ENCODE data around the gene DNMBP. TPM values are rescaled to one million over a fixed set of nuclear protein-coding genes. Genes with fewer than 3 reads are reported as not detected.
"Not testable (repeated sequence)": the region's sequence is repeated elsewhere in the genome, so short reads cannot be mapped to it uniquely, and the experiment has no call there.

Gene DNMBP
- total RNA-seq, 1 donor from 2014 or later: 5.7 TPM

DNA sequence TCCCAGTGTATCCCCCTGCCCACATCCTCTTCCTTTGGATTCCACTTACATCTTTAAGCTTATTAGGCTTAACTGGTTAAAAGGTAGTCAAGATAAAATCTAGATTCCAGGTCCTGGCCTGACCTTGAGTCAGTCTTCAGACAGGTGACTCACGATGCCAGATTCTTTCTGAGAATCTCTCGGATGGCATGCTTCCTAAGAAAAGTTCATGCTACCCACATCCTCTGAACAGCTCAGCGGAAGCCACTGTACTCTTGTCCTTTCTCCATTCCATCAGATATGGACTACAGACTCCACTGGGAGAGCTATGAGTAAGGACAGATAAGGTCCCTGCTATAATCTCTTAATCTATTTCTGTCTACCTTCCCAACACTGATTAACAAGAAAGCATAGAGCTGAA is 43.4 kb downstream of the DNMBP start:
- ATAC-seq (ENCODE audit: poor library complexity) (no peak), DNase-seq (no peak)
- intact Hi-C loops (cut with DNase I): no loop called here

DNA sequence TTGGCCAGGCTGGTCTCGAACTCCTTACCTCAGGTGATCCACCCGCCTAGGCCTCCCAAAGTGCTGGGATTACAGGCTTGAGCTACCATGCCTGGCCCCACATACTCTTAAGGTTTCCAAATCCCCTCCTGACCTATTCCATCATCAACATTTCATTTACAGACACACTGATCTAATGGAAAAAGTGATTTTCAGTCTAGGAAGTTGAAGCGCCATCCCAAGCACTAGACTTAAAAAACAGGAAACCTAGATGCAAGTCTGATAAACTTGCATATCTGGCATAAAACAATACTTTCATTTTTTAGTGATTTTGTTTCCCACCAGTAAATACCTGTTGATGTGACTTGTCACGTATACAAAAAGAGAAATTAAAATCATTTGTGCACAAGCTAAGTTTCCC is 44.0 kb downstream of the DNMBP start:
- ATAC-seq (ENCODE audit: poor library complexity): no peak
- DNase-seq: no peak
- intact Hi-C loops (cut with DNase I): no loop called here

- intact Hi-C loops (cut with DNase I): no loop called here
- no peak for DNase-seq
- no peak for ATAC-seq (ENCODE audit: poor library complexity)
These were observed 45.0 kb downstream of the DNMBP start for GRCh38 chr10:99964791-99965190.

DNA sequence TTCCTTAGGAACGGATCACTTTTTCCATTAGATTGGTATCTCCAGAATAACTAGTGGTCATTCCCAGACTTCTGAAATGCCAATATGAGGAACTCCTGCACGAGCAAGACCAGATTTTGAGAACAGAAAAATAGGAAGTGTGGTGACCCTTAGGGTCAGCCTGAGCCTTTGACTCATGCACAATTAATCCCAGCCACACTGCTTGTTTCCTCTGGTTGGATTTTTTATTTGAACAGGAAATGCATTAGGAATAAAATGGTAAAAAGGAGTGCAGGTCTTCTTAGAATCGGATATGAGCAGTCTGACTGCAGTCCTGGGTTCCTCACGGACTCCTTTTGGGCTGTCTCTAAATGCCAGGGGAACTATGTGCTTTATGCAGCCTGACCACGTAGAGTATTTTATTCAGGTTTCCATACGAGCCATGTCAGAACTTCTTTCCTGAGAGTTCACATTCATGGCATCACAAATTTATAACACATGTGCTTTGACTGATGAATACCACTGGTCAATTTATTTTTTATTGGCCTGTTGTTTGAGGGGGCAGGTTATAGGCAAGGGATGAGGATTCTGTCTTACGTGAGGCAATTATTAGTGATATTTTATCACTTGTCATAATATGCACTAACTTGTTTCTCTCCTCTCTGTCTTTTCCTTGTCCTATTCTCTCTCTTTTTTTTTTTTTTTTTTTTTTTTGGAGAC is 46.1 kb downstream of the DNMBP start:
- intact Hi-C loops (cut with DNase I); DNase-seq: not testable (repeated sequence)
- peak; percentile 63 for ATAC-seq (ENCODE audit: poor library complexity)

DNA sequence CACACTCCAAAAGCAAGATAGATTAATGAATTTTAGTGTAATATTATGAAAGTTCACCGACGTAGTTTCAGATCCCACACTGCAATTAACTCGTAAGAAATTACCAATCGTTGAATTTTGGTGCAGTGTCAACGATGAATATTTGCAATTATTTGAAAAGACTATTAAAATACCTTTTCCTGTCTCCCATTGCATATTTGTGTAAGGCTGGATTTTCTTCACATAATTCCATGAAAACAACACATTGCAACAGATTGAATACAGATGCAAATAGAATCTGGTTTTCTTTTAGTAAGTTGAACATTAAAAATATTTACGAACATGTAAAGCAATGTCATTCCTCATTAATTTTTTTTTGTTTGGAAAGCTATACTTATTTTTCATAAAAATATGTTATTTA is 50.9 kb downstream of the DNMBP start:
- ATAC-seq (ENCODE audit: poor library complexity): no peak
- no peak for DNase-seq
- intact Hi-C loops (cut with DNase I): no loop called here

DNA sequence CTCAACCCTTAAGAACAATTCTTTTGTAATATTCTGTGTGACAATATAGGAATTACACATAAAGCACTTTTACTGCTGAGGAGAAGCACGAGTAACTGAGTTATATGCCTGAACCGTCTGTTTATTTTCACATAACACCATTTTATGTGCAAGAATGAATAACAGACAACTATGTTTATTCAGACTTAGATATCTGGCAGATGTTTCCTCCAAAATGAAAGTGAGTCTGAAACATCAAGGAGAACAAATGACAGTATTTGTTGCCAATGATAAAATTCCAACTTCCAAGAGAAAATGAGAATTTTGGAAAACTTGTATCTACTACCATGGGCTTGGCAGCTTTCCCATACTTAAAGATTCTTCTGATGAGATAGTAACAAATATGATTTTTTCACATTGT is 51.4 kb downstream of the DNMBP start:
- DNase-seq: no peak

DNA sequence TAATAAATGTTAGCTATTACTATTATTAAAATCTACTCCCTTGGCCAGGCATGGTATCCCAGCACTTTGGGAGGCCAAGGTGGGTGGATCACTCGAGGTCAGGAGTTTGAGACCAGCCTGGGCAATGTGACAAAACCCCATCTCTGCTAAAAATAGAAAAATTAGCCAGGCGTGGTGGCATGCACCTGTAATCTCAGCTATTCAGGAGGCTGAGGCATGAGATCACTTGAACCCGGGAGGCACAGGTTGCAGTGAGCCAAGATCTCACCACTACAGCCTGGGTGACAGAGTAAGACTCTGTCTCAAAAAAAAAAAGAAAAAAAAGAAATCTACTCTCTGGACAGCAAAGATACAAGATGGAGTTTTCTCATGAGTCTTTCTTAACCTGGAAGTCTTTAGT is 56.2 kb downstream of the DNMBP start:
- intact Hi-C loops (cut with DNase I); ATAC-seq (ENCODE audit: poor library complexity); DNase-seq: not testable (repeated sequence)

More for the DNA sequence above, 51.4 kb downstream of the DNMBP start:
- ATAC-seq (ENCODE audit: poor library complexity): no peak
- intact Hi-C loops (cut with DNase I): no loop called here

- intact Hi-C loops (cut with DNase I): no loop called here
- no peak for DNase-seq
- ATAC-seq (ENCODE audit: poor library complexity): no peak
These were observed 56.9 kb downstream of the DNMBP start for GRCh38 chr10:99952799-99953198.

GRCh38 chr10:99946051-99946450 is 63.7 kb downstream of the DNMBP start:
- intact Hi-C loops (cut with DNase I); DNase-seq; ATAC-seq (ENCODE audit: poor library complexity): not testable (repeated sequence)

DNA sequence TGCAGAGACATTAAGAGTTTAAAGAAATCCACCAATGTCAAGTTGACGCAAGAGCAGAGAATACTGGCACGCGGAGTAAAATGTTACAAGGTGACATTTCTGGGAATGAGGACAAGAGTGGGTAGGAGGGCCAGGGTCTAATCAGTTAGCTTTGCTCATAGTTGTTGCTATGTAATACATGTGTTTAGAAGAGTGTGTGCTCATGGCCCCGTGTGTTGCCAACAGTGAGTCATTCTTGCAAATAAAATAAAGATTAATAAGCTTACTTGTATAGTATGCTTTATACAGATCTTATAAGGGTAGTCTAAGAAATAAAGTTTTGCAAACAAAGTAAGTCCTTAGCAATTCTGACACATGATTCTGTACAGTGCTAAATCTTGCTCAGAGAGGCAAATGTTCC is 64.5 kb downstream of the DNMBP start:
- intact Hi-C loops (cut with DNase I): no loop called here
- no peak for DNase-seq
- ATAC-seq (ENCODE audit: poor library complexity): peak; percentile 86

- ATAC-seq (ENCODE audit: poor library complexity) (no peak), DNase-seq (no peak)
- intact Hi-C loops (cut with DNase I): no loop called here
These were observed 64.9 kb downstream of the DNMBP start for GRCh38 chr10:99944860-99945259.

- DNase-seq (no peak), ATAC-seq (ENCODE audit: poor library complexity) (no peak)
- intact Hi-C loops (cut with DNase I): no loop called here
These were observed 65.8 kb downstream of the DNMBP start for GRCh38 chr10:99943908-99944307.

- intact Hi-C loops (cut with DNase I): no loop called here
- DNase-seq (no peak), ATAC-seq (ENCODE audit: poor library complexity) (no peak)
These were observed 67.6 kb downstream of the DNMBP start for GRCh38 chr10:99941942-99942820.

GRCh38 chr10:99938563-99938962 is 71.2 kb downstream of the DNMBP start:
- ATAC-seq (ENCODE audit: poor library complexity) (no peak), DNase-seq (no peak)
- intact Hi-C loops (cut with DNase I): no loop called here

GRCh38 chr10:99937630-99938029 is 72.1 kb downstream of the DNMBP start:
- intact Hi-C loops (cut with DNase I): no loop called here
- DNase-seq (no peak), ATAC-seq (ENCODE audit: poor library complexity) (no peak)

- DNase-seq; intact Hi-C loops (cut with DNase I): not testable (repeated sequence)
- ATAC-seq (ENCODE audit: poor library complexity): peak; percentile 56
These were observed 77.4 kb downstream of the DNMBP start for GRCh38 chr10:99932203-99932957.

DNA sequence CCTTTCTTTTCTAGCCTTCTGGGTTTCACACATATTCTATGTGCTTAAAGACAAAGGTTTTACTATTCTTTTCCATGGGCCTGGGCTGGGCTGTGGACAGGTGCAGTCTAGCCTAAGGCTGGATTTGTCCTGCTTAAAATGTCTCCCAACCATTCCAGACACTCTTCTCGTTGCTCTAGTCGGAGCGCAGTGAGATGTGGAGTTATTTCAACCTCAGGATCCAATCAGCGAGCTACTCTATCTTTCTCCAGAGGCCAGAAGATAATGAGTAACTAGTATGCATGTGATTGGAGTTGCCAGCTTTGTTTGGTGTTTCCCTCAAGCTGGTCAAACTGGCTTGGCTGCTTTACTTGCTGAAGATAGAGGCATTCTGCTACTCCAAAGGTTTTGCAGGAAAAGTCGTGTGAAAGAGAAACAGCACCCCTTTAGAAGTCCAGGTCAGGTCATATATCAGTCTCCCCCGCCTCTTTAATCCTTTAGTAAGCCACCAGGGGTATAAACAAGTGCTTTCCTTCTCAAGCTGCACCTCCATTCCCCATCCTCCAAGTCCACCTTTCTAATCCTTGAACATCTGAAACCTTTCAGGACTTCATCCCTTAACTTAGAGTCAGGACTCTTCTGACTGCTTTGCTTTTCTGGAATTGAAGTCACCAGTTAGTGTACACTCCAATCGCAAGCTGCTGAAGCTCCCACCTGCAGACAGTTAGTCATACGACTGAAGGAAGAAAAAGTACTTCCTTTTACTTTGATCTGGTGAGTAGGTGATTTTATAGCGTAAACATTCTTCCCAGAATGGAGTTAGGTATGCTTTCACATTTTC is 78.8 kb downstream of the DNMBP start:
- DNase-seq: no peak
- ATAC-seq (ENCODE audit: poor library complexity): no peak

GRCh38 chr10:99929360-99929759 is 80.4 kb downstream of the DNMBP start:
- intact Hi-C loops (cut with DNase I): no loop called here
- DNase-seq (no peak), ATAC-seq (ENCODE audit: poor library complexity) (no peak)

More for the DNA sequence above, 78.8 kb downstream of the DNMBP start:
- intact Hi-C loops (cut with DNase I): no loop called here

Data from Right ventricle myocardium superior (tissue), 1 donor.